Mucosa of stomach (tissue), 1 donor: ENCODE data around the gene RNF20.
"Not testable (repeated sequence)": the region's sequence is repeated elsewhere in the genome, so short reads cannot be mapped to it uniquely, and the experiment has no call there.

Source experiments
- H3K27me3 ChIP-seq: one replicate; pipeline ENCODE4 v1.7.0; 2013; ENCODE audit warnings: mild to moderate bottlenecking, low read length; ENCODE audit not compliant: control insufficient read depth, insufficient read depth
- H3K36me3 ChIP-seq: one replicate; pipeline ENCODE4 v1.7.0; 2013; ENCODE audit warnings: low read length; ENCODE audit not compliant: control insufficient read depth, insufficient read depth
- H3K4me1 ChIP-seq: one replicate; pipeline ENCODE4 v1.7.0; 2013; ENCODE audit warnings: mild to moderate bottlenecking, low read length; ENCODE audit not compliant: control insufficient read depth, insufficient read depth
- H3K4me3 ChIP-seq: one replicate; pipeline ENCODE4 v1.7.0; 2013; ENCODE audit warnings: low read length
- H3K9ac ChIP-seq: one replicate; pipeline ENCODE4 v1.7.0; 2013; ENCODE audit warnings: mild to moderate bottlenecking, low read length, moderate library complexity
- H3K9me3 ChIP-seq: one replicate; pipeline ENCODE4 v1.7.0; 2013; ENCODE audit warnings: mild to moderate bottlenecking, low read length, moderate library complexity; ENCODE audit not compliant: control insufficient read depth
- donor health status: Pancreatic carcinoma.

The RNF20 gene

DNA sequence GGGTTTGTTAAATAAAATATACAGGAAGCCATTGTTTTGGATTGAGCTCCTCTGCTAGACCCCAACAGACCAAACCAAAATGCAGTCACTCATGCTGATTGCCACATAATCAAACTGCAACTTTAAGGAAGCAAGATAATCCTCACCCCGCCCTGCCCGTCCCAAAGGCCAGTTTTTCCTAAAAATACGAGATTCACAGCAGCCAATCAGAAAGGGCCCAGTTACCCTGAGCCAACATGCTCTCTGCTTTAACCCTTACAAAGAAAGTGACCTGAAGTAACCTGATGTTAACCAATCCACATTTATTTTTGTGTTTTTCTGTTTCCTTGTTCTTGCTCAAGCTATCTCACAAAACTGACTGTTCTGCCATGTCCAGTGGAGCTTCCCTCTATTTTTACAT lies 21.5 kb upstream of the RNF20 start:
- Histone ChIP-seq H3K36me3 (no peaks in the 10 kb centered on the region), H3K4me1 (no peaks in the 10 kb centered on the region), H3K4me3 (no peak overlapping the region), H3K9ac (no peak overlapping the region), H3K9me3 (no peaks in the 10 kb centered on the region), H3K27me3 (no peaks in the 10 kb centered on the region)

DNA sequence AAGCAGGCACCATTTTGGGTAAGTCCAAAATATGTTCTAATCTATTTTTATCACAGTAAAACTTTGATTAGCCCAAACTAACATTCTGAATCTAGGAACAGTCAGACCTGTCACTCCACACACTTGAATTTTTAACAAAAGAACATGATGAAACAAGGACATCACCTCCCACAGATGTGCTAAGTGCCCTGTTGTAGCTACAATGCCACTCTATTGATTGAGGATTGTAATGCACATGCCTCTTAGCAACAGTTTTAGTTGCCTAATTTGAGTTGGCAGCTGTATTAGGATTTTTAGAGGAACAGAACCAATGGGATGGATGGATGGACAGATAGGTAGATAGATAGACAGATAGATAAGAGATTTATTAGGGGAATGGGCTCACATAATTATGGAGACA lies 20.3 kb upstream of the RNF20 start:
- Histone ChIP-seq H3K27me3 (no peaks in the 10 kb centered on the region), H3K9me3 (no peaks in the 10 kb centered on the region), H3K4me3 (no peak overlapping the region), H3K4me1 (no peaks in the 10 kb centered on the region), H3K36me3 (no peaks in the 10 kb centered on the region), H3K9ac (no peak overlapping the region)

DNA sequence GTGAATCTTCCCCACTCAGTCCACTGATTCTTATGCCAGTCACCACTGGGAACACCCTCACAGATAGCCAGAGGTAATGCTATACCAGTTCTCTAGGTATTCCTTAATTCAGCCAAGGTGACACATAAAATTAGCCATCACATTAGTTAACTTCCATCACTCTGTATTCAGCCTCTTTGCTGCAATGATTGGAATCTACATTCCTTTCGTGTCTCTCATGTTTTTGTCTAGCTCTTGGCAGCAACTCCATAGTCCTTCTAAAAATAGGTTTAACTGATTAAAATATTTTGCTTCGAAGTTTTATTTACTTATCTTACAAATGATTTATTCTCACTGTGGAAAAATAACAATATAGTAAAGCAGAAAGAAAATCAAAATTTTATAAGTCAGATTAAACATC lies 19.6 kb upstream of the RNF20 start:
- Histone ChIP-seq H3K36me3 (no peaks in the 10 kb centered on the region), H3K27me3 (no peaks in the 10 kb centered on the region), H3K4me1 (no peaks in the 10 kb centered on the region), H3K9ac (no peak overlapping the region), H3K9me3 (no peaks in the 10 kb centered on the region), H3K4me3 (no peak overlapping the region)

DNA sequence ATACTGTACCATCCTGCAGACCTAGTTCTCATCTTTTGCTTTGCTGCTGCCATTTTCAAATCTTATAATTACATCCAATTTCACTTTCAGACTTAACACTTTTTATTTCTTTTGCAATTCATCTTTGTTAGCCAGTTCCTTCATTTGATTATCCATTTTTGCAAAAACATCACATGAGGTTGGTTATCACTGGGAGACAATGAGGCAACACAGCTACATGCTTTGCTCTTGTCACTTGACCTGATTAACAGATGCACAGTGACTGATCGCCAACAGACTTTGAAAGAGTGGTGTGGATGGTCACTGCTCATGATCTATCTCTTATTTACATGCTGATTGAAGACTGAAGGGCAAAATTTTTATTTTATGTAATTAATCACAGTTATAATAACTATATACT lies 17.0 kb upstream of the RNF20 start:
- Histone ChIP-seq H3K4me3 (no peak overlapping the region), H3K9me3 (no peaks in the 10 kb centered on the region), H3K9ac (no peak overlapping the region), H3K4me1 (no peaks in the 10 kb centered on the region), H3K36me3 (no peaks in the 10 kb centered on the region), H3K27me3 (no peaks in the 10 kb centered on the region)

DNA sequence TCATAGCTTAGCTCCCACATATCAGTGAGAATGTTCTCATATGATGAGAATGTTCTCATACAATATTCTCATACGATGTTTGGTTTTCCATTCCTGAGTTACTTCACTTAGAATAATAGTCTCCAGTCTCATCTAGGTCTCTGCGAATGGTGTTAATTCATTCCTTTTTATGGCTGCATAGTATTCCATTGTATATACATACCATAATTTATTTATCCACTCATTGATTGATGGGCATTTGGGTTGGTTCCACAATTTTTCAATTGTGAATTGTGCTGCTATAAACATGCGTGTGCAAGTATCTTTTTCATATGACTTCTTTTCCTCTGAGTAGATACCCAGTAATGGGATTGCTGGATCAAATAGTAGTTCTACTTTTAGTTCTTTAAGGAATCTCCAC lies 15.2 kb upstream of the RNF20 start:
- not testable (repeated sequence) for H3K9me3 ChIP-seq, H3K4me1 ChIP-seq, H3K9ac ChIP-seq, H3K27me3 ChIP-seq, H3K36me3 ChIP-seq, H3K4me3 ChIP-seq

DNA sequence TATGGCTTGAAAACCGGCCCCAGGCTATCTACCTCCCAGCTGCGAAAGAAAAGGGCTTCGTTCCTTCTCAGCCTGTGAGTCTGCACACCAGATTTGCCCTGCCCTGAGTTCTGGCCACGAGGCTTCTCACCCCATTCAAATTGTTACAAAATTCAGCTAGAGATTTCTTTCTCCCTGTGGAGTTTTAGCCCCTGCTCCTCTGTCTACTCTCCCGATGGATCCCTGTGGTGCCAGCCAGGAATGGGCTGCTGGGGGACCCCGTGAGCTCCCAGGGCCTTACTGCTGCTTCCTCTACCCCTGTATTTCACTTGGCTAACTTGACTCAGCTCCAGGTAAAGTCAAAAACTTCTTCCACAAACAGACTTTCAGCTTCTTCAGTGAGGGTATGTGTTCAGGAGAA lies 9.3 kb upstream of the RNF20 start:
- Histone ChIP-seq H3K36me3 (no peaks in the 10 kb centered on the region), H3K9ac (no peak overlapping the region), H3K4me1 (no peaks in the 10 kb centered on the region), H3K4me3 (no peak overlapping the region), H3K27me3 (no peaks in the 10 kb centered on the region), H3K9me3 (no peaks in the 10 kb centered on the region)

DNA sequence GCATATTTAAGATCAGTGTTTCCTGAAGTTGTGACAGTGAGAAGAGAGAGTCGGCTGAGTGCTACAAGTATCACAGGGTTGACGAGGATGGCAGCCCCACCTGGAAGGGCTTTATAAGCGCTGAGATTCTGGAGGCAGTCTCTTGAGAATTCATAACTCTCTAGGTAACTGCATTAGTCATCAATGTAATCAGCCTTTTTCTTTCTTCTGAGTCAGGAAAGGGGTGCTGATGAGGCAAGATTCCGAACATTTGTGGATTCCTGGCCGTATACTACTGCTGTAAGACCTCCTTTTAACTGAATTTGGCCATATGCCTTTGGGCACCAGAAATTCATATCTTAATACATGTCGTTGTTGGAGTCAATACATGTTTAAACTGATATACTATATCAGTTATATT lies 6.6 kb upstream of the RNF20 start:
- H3K27me3 ChIP-seq, result no peaks in the 10 kb centered on the region
- H3K4me3 ChIP-seq, result no peak overlapping the region
- no peaks in the 10 kb centered on the region for H3K36me3 ChIP-seq
- no peaks in the 10 kb centered on the region for H3K4me1 ChIP-seq
- no peak overlapping the region for H3K9ac ChIP-seq
- no peaks in the 10 kb centered on the region for H3K9me3 ChIP-seq

DNA sequence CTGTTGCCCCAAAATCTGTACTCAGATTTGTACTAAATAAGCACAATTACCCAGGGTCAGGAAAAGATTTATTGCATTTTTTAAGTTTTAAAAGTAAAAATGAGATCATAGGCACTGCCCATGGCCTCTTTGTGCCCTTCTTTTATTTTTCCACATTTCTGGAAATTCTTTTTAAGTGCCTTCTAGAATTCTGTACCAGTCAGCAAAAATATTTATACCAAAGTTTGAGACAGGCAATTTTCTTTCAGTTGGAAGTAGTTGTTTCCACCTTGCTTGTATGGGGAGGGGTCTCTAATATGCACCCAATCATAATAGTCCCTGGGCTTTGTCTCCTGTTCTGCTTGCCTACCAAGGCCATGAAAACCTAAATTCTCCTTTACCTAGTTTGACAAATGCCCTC lies 5.6 kb upstream of the RNF20 start:
- Histone ChIP-seq H3K9ac (no peak overlapping the region), H3K4me1 (no peaks in the 10 kb centered on the region), H3K4me3 (no peak overlapping the region), H3K36me3 (no peaks in the 10 kb centered on the region), H3K9me3 (no peaks in the 10 kb centered on the region), H3K27me3 (no peaks in the 10 kb centered on the region)

DNA sequence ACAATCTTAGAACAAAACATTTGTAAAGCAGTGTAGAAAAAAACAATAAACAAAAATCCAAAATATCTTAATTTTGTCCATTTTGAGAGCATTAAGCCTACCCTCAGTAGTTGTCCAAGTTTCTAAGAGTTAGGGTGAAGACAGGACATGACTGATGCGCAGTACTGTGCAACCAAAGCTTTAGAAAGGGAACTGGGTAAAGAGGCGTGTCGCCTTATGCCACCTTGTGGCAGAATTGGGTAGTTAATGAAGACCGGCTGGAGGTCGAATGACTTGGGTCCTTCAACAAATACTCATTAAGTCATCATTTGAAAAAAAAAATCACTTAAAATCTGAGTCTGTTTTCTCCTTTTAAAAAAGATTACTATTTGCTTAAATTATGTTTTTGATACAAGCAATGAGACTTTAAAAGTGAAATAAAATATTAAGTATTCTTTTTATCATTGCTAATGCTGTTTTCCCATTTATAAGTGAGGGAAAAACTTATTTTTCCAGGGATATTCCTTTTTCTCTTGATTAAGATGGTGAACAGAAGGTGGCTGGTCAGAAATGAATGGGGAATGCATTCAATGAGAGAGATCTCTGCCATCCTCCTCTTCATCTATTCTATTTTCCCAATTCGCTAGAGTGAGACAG lies 3.5 kb upstream of the RNF20 start:
- H3K9ac ChIP-seq, result no peak overlapping the region

DNA sequence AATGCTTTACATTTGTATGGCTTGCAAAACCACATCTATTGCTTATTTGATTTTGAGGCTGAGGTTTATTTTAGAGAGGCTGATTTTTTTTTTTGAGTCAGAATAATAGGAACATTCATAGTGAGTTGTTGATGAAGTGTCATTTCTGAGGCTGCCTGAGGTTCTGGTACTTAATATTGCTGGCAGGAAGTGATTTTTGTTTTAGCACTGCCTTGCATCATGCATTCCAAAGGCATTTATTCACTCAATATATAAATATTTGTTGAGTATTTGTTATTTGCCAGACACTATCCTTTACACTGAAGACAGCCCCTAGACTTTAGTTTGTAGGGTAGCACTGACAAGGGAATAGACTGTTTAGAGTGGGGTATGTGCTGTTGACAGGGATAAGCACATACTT lies 2.7 kb downstream of the RNF20 start:
- Histone ChIP-seq H3K36me3 (peaks cover 8% of the 10 kb centered on the region), H3K9me3 (no peaks in the 10 kb centered on the region), H3K27me3 (no peaks in the 10 kb centered on the region), H3K9ac (no peak overlapping the region), H3K4me3 (no peak overlapping the region), H3K4me1 (no peaks in the 10 kb centered on the region)

More for the DNA sequence above, 3.5 kb upstream of the RNF20 start:
- Histone ChIP-seq H3K4me1 (no peaks in the 10 kb centered on the region), H3K27me3 (no peaks in the 10 kb centered on the region), H3K36me3 (no peaks in the 10 kb centered on the region), H3K4me3 (no peak overlapping the region), H3K9me3 (no peaks in the 10 kb centered on the region)

DNA sequence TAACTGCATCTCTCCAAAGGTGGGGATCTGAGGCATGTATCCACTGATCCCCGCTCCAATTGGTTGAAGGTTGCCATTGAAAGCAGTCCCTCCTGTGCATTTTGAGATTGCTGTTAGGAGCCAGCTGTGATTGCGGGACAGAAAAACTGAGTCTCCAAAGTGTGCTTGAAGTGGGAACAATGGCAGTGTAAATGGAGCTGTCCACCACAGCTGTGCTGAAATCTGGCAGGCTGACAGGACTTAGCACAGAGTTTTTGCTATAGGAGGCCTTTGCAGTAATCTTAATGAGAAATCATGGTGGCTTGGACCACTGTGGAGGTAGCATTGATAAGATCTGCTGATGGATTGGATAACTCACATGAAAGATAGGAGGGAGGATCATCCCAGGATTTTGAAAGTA lies 3.3 kb downstream of the RNF20 start:
- Histone ChIP-seq H3K4me1 (no peaks in the 10 kb centered on the region), H3K9ac (no peak overlapping the region), H3K36me3 (peaks cover 8% of the 10 kb centered on the region)

DNA sequence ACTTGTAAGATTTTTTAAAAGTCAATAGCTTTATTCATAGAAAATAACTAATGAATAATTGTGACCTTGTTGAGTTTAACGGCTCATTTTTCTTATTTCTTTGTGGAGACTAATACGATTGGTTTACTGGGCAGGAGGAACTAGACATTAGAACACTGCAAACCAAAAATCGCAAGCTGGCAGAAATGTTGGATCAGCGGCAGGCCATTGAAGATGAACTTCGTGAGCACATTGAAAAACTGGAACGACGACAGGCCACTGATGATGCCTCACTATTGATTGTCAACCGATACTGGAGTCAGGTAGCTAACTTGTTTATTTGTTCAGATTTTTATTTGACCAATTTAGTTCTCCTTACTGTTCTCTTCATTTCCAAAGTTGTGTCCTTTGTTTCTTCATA lies 6.4 kb downstream of the RNF20 start:
- Histone ChIP-seq H3K4me3 (no peak overlapping the region), H3K36me3 (peaks cover 8% of the 10 kb centered on the region), H3K4me1 (no peaks in the 10 kb centered on the region), H3K27me3 (no peaks in the 10 kb centered on the region), H3K9me3 (no peaks in the 10 kb centered on the region), H3K9ac (no peak overlapping the region)

More for the DNA sequence above, 3.3 kb downstream of the RNF20 start:
- no peak overlapping the region for H3K4me3 ChIP-seq
- H3K9me3 ChIP-seq, result no peaks in the 10 kb centered on the region
- H3K27me3 ChIP-seq, result no peaks in the 10 kb centered on the region

DNA sequence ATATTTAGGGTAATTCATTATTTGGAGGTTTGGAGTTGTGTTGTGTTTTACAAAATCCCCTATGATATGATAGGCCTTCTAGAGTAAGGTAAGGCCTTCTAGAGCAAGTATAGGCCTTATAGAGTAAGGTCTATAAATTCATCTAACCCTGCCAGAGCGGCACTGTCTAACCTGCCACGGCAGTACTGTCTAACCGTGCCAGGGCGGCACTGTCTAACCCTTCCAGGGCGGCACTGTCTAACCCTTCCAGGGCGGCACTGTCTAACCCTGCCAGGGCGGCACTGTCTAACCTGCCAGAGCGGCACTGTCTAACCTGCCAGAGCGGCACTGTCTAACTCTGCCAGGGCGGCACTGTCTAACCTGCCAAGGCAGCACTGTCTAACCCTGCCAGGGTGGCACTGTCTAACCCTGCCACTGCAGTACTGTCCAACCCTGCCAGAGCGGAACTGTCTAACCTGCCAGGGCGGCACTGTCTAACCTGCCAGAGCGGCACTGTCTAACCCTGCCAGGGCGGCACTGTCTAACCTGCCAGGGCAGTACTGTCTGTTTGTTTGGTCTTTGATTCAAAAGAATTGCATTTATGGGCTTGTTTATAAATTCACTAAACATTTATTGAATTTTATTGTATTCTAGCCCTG lies 9.6 kb downstream of the RNF20 start:
- Histone ChIP-seq H3K4me3 (no peak overlapping the region), H3K9me3 (no peaks in the 10 kb centered on the region), H3K27me3 (no peaks in the 10 kb centered on the region), H3K4me1 (no peaks in the 10 kb centered on the region), H3K9ac (no peak overlapping the region), H3K36me3 (peaks cover 12% of the 10 kb centered on the region)
